HT-29 (cell line): ENCODE results near the gene GMCL2. TPM values are rescaled to one million over a fixed set of nuclear protein-coding genes. Genes with fewer than 3 reads are reported as not detected.

Experiments used
- DNase-seq: peaks from one replicate; pipeline ENCODE4 v3.0.0-alpha.2; 2015; ENCODE audit warnings: low spot score
- total RNA-seq: library from RNA; depleted of rRNA; stranded (reverse); fragments of >200 nt; shearing (Covaris generic); gene quantifications from 2 replicates; pipeline ENCODE4 v1.2.3, GENCODE V29; 2014; rRNA removed

GMCL2 gene
- total RNA-seq, 1 experiment from 2014 or later = not detected

DNA sequence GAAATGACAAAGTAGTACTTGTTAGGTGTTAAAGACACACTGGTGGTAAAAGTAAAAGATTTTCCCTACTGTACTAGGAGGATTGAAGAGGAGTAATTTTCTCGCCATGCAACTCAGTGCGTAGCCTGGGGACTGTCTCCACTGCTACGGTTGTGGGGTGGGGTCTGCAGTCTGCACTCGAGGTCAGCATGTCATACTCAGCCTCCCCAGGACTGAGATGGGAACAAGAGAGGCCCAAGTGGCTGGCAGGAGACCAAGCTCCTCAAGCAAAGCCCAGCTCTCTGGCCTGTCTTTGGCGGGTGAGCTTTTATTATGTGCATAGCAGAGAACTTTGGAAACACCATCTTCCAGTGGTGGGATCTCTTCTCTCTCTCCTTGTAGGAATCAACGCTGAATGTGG is 43.9 kb downstream of the GMCL2 start:
- no peak for DNase-seq

- no peak for DNase-seq
Observed at GRCh38 chr5:178142642-178143041, 44.5 kb downstream of the GMCL2 start.

- no peak for DNase-seq
Observed at GRCh38 chr5:178141550-178141949, 45.6 kb downstream of the GMCL2 start.

GRCh38 chr5:178137991-178138390 is 49.2 kb downstream of the GMCL2 start:
- DNase-seq = no peak

DNA sequence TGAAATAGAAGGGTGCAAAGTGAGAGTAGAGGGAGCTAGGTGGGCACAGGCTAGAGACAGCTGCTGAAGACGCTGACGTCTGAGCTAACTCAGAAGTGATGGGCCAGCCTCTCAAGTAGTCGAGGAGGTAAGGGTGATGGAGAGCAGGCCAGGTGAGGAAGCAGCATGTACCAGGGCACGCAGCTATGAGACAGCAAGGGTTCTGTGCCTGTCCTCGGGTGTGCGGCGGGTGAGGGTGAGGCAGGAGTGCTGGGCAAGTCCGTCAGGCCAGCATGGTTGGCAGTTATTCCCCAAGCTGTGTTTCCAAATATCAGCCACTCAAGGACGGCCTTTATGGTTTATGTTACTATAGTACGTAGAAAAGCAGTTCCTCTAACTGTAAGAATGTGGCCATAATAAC is 50.2 kb downstream of the GMCL2 start:
- DNase-seq = no peak

Other genes with a start within 250 kb of the GMCL2 start
- gene PROP1, start 191.1 kb downstream of the GMCL2 start, total RNA-seq = not detected in 2 replicates
- 0.39 and 0.81 TPM in 2 replicates for gene N4BP3, start 73.8 kb downstream of the GMCL2 start, total RNA-seq
- 42.0 and 50.0 TPM in 2 replicates for gene RMND5B, start 56.4 kb downstream of the GMCL2 start, total RNA-seq
- 413 and 485 TPM in 2 replicates for gene NHP2, start 33.5 kb downstream of the GMCL2 start, total RNA-seq
- 212 and 225 TPM in 2 replicates for gene HNRNPAB, start 17.2 kb upstream of the GMCL2 start, total RNA-seq
- 46.0 and 59.0 TPM in 2 replicates for gene PHYKPL, start 45.4 kb upstream of the GMCL2 start, total RNA-seq